HG02840 (cell line): ENCODE results near the gene HS3ST3B1.

ENCODE experiments used
- ATAC-seq: cut with Tn5 transposase; IDR thresholded peaks from one replicate; pipeline ENCODE4 v1.9.1; 2021; ENCODE audit warnings: mild to moderate bottlenecking, moderate library complexity, moderate number of reproducible peaks; ENCODE audit not compliant: unreplicated experiment, low FRiP score

HS3ST3B1 gene

GRCh38 chr17:14351493-14351892, 50.6 kb downstream of the HS3ST3B1 start:
- no peak for ATAC-seq

GRCh38 chr17:14352136-14352535, 51.3 kb downstream of the HS3ST3B1 start:
- ATAC-seq = no peak

DNA sequence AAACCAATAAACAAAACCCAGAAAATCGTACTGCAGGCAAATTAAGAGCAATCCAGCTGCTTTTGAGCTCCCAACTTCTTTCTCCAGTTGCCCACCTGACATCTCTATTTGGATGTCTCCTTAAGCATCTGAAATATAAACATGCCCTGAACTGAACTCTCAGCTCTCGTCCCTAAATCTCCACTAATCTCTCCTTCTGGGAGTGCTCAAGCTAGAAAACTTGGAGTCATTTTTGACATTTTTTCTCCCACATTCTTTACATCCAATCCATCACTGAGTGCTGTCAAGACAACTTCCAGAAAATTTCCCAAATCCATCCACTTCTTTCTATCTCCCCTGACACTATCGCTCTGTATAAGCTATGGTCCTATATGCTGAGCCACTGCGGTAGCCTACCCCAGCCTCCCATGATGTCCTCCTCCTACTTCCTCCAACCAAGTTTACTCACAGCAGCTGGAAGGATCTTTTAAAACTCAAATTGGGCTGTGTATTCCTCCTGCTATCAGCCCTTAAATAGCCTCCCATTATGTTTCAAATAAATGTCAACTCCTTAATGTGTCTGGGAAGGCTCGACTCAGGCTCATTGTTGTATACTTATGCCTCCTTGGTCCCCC, 53.1 kb downstream of the HS3ST3B1 start:
- no peak for ATAC-seq

- no peak for ATAC-seq
Measured at GRCh38 chr17:14354807-14355206, 53.9 kb downstream of the HS3ST3B1 start.

GRCh38 chr17:14355556-14355955, 54.7 kb downstream of the HS3ST3B1 start:
- no peak for ATAC-seq

- peak; percentile 88 for ATAC-seq
Measured at GRCh38 chr17:14359163-14360020, 58.5 kb downstream of the HS3ST3B1 start.

DNA sequence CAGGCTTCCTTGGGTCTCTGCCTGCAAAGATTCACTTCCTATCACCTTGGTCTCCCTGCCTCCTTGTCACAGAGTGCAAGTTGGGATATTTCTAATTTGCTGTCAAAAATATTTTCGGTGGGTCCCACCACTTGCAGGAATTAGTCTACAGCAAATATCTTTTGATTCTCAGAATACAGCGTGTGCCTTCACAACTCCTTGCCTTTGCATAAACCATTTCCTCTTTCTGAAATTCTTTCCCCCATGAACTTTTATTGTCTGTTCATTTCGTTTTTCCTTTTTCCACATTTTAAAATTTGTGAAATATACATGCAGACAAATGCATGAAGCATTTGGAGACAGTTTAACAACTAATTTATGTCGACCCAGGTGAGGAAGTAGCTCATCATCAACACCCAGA, 60.0 kb downstream of the HS3ST3B1 start:
- ATAC-seq = no peak

DNA sequence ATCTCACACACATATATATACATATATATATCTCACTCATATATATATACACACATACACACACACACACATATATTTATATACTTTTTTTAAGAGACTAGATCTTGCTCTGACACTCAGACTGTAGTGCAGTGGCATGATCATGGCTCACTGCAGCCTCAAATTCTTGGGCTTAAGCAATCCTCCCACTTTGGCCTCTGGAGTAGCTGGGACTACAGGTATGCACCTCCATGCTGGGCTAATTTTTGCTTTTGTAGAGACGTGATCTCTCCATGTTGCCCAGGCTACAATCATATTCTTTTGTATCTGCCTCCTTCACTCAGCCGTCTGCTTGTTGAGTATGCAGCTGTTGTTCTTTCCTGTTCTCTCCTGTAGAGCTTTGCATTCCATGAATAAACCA, 60.6 kb downstream of the HS3ST3B1 start:
- no peak for ATAC-seq

- no peak for ATAC-seq
Measured at GRCh38 chr17:14361945-14362508, 61.1 kb downstream of the HS3ST3B1 start.

- ATAC-seq = no peak
Measured at GRCh38 chr17:14366199-14366598, 65.3 kb downstream of the HS3ST3B1 start.

GRCh38 chr17:14372461-14372860, 71.6 kb downstream of the HS3ST3B1 start:
- ATAC-seq = no peak

DNA sequence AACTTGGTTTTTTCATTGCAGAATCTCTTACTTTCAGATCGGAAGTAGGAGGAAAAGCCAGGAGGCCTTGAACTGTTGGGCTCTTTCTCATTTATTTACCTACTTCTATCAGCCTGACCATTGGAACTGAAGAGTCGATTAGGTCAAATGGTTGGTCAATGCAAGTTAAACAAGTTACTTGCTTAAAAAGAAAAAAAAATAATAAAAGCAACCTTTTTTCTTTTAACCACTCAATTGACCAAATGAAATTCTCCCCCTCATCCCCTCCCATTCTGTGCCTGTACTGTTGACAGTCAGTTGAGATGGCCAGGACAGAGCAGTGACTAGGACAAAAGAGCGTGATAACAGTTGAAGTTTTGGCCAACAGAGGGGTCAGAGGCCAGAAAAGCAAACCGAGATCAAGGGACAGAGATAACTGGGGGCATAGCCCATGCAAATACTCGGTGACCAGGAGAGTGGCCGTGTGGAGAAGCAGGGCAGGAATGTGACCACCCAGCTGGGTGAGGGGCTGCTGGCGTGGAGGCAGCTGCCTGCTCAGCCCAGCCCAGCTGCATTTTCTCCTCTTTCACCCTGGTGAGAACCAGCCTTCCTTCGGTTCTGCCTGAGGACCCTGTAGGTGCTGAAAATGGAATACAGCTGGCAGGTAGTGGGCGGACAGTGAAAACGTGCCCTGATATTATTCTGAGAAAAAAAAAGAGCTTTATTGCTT, 72.2 kb downstream of the HS3ST3B1 start:
- ATAC-seq = no peak

- no peak for ATAC-seq
Measured at GRCh38 chr17:14373614-14374259, 72.9 kb downstream of the HS3ST3B1 start.

DNA sequence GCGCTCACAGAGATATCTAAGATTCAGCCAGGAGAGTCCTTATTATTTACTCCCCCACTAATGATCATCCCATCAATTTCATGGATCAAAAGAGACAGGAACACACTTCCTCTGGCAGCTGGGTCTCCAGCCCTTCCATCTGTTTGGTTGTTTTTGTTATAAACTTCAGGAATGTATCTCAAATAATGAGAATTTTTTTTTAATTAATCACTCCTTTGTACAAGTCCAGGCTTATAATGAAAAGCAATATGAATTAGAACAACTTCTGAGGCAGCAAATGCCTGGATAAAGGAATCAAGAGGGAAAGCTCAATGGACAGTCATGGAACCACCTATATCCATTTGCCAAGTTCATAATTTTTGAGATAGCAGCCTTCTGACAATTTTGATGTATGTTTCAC, 73.4 kb downstream of the HS3ST3B1 start:
- ATAC-seq = no peak

- ATAC-seq = no peak
Measured at GRCh38 chr17:14376666-14377065, 75.8 kb downstream of the HS3ST3B1 start.

DNA sequence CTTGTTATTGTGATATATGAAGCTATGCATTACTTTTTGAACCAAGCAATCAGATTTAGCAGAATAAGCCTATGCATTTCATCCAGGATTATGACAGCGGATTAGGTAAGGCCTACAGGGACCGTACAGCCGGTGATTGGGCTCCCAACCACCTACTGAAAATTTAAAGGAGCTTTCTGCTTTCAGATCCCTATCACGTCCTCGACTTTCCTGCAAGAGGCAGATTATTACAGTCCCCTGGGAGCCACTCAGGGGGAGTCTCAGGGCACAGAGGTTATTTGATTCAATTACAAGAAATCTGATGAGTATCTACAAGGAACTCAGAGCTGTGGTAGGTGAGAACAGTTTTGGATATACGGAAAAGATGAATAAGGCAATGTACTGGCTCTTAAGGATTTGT, 80.7 kb downstream of the HS3ST3B1 start:
- ATAC-seq = no peak

DNA sequence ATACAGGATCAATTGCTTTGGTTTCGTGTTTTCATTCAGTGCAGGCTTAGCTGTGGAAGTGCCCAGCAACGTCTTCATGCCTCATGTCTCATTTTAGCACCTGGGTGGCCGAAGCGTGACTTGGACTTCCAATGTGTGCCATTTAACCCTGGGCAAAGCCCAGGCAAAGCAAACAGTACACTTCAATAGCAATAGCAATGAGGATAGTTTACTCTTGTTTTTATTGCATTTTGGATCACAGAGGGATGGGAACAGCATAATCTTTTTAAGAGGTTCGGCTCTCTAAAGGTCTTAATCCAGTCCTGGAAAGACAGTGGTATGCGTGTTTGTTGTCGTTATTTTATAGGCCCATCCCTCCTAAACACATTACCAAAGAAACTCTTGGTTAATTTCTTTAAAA, 86.2 kb downstream of the HS3ST3B1 start:
- ATAC-seq = no peak

GRCh38 chr17:14389681-14390080, 88.8 kb downstream of the HS3ST3B1 start:
- no peak for ATAC-seq

- no peak for ATAC-seq
Measured at GRCh38 chr17:14393723-14394122, 92.8 kb downstream of the HS3ST3B1 start.

DNA sequence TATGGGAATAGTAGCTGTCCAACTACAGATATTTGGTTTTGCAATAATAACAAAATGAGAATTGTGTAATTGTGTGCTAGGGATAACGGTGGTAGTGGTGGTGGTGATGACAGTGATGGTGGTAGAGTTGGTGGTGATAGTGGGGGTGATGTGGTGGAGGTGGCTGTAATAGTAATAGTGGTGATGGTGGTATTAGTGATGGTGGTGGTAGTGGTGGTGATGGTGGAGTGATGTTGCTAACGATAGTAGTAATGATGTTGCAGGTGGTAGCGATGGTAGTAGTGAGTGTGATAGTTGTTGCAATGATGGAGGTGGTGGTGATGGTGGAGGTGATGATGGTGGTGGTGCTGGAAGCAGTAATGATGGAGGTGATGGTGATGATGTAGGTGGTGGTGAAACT, 94.4 kb downstream of the HS3ST3B1 start:
- no peak for ATAC-seq

- no peak for ATAC-seq
Measured at GRCh38 chr17:14396547-14396946, 95.7 kb downstream of the HS3ST3B1 start.
